Stimulated activated CD8-positive, alpha-beta memory T cell treated with anti-CD3 and anti-CD28 coated beads, Interleukin-12 subunit alpha, Interleukin-12 subunit beta, amount 100 ng/mL, for 4 hours (primary cell): ENCODE results near the gene POGLUT2.
A peak's percentile ranks its signal among the peaks of the same experiment; 100 is the strongest.
"Not testable (repeated sequence)": the region's sequence is repeated elsewhere in the genome, so short reads cannot be mapped to it uniquely, and the experiment has no call there.

Source experiments
- DNase-seq: peaks from one replicate; pipeline ENCODE4 v3.0.0-alpha.2; 2020; ENCODE audit warnings: low read depth

Gene POGLUT2

GRCh38 chr13:102805680-102806079, 6.9 kb upstream of the POGLUT2 start:
- DNase-seq: no peak

DNA sequence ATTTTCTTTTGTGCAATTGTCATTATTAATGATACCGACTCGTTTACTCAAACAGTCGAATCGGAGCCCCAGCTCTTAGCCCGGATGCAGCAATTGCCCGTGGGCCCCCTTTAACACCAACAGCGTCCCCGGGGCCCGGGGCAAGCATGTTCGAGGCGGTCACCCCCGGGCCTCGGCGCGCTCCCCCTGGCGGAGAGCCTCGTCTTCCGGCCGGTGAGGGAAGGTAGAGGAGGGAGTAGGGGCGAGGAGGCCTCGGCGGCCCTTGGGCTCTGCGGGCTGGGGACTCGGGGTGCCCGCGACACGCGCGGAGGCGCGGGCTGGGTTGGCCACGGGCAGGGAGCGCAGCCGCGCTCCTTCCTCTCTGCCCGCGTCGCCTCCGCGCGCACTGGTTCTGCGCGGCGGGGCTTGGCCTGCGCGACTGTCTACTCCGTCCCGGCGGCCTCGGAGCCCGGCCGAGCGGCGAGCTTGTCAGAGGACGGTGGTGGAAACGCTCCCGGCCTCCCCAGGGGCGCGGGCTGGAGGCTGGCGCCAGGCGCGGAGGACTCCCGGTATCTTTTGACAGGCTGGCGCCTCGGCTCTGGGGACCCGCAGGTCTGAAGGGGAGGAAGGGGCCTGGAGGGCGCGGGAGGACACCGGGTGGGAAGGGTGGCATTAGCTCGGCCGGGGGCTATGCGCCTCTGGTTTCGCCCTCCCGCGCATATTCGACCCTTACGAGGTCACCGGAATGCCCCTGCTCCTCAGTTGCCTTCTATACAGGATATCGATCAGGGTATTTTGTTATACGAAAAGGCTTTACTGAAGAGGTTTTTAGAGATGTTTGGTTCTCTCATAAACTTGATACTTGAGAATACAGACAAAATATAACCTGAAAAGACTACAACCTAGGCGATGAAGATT, 1.6 kb upstream of the POGLUT2 start:
- peak; percentile 73 for DNase-seq

DNA sequence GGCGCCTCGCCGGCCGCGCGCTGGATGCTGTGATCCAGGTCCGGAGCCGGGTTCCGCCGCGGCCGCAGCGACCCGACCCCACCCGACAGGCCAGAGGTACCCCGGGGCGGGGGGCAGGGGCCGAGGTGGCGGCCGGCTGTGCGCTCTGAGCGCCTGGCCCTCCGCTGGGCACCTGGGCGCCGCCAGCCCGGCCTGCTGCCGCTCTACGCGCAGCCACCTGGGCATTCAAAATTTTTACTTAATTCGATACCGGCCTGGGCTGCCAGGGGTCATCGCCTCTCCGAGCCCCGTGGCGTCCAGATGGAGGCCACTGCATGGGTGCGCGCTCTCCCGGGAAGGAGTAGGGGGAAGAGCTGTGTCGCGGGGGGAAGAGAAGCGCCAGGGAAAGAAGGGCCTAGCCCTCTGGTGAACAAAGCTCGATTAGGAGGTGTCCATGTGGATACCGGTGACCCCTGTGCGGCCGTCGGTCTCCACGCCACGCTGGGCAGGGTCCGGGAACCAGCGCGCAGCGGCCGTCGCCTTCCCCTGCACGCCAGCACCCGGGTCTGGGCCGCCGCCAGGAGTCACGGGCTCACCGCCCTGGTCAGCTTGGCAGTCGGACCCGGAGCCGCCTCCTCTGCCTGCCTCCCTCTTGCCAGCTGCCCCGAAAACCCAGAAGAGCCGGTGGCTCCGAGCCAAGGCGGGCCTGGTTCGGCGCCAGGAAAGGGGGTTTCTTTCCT, 809 bp upstream of the POGLUT2 start:
- DNase-seq: no peak

DNA sequence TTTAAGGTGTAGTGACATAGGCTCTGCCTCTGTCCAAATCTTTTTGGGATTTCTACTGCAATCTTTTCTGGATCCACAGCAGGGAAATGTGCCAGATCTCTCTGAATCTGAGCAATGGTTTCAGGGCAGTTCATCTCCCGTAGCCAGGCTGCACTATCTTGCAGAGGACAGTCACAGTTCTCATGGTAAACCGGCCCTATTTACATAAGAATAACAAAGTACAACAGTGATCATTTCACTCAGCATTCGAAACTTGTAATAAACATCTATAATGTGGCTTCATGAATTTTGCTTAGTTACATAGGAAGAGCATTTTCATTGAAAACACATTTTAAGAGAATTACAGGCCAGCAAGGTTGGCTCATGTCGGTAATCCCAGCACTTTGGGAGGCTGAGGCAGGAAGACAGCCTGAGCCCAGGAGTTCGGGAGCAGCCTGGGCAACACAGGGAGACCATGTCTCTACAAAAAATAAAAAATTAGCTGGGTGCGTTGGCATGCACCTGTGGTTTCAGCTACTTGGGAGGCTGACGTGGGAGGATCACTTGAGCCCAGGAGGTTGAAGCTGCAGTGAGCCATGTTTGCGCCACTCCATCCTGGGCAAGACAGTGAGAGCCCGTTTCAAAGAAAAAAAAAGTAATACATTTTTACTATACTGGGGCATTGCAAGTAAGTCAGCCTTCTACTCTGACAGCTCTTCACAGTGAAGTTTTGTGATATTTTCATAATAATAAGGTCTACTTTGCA, 5.0 kb downstream of the POGLUT2 start:
- DNase-seq: no peak

DNA sequence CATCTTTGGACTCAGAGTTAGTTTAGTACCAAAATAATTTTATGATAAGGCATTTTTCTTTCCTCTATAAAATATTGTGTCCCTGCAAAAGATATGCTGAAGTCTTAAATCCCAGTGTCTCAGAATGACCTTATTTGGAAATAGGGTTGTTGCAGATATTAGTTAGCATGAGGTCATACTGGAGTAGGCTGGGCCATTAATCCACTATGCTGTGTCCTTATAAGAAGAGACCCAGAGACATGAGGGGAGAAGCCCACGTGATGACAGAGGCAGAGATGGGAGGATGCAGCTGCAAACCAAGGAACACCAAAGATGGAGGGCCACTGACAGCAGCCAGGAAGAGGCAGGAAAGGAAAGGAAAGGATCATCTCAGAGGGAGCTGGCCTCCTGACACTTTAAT, 6.4 kb downstream of the POGLUT2 start:
- no peak for DNase-seq

DNA sequence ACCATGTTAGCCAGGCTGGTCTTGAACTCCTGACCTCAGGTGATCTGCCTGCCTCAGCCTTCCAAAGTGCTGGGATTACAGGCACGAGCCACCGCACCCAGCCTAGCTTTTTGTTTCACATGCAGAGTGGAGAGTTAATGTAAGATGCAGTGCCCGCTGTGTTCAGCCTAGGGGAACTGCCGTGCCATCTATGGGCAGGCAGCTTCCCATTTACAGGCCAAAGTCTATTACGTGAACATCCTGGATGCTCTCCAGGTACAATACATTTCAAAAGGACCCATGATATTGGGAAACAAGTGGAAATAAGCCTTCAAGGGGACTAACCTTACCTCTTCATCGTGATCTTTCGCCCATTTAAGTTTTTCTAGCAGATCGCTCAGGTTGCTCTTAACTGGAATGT, 10.1 kb downstream of the POGLUT2 start:
- no peak for DNase-seq

GRCh38 chr13:102784483-102784882, 14.3 kb downstream of the POGLUT2 start:
- no peak for DNase-seq

GRCh38 chr13:102781591-102781990, 17.2 kb downstream of the POGLUT2 start:
- no peak for DNase-seq

GRCh38 chr13:102780656-102781055, 18.1 kb downstream of the POGLUT2 start:
- DNase-seq: not testable (repeated sequence)

DNA sequence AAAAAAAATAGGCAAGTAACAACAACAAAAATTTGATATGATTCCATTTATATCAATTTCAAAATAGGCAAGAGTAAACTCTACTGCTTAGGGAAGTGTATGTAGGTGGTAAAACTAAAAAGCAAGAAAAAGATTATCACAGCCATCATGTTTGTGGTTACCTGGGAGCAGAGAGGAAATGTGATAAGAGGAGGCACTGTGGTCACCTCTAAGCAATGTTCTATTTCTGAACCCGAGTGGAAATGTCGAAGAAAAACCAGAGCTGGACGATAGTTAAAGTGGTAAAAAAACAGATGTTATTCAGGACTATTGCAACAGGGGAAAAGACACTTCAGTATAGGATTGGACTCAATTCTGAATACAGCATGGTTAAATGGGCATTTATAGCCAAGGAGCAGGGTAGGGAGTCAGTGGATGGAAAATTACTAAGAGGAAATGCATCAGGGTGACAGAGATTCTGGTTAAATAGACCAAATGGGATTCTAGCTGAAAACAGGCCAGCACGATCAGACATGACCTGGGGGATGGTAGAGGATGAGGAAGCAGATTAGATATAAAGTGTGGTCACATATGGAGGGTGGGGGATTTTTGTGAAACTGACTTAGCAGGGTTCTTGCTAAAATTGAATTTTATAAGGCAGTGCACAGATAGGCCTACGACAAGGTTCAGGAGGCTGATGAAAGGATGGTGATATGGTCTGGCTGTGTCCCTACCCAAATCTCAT, 19.2 kb downstream of the POGLUT2 start:
- no peak for DNase-seq

GRCh38 chr13:102777736-102778135, 21.0 kb downstream of the POGLUT2 start:
- no peak for DNase-seq

DNA sequence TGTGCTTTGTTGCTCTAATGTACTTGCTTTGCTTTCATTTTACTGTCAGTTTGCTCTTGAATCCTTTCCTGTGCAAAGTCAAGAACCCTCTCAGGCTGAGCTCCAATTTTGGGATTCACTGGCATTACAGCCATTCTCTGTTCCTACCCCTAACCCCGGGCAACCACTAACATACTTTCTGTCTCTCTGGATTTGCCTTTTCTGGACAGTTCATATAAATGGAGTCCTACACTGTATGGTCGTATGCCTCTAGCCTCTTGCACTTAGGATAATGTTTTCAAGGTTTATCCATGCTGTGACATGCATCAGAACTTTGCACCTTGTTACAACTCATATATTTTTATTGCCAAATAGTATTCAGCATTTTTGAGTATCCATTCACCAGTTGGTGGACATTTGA, 22.5 kb downstream of the POGLUT2 start:
- DNase-seq: no peak

DNA sequence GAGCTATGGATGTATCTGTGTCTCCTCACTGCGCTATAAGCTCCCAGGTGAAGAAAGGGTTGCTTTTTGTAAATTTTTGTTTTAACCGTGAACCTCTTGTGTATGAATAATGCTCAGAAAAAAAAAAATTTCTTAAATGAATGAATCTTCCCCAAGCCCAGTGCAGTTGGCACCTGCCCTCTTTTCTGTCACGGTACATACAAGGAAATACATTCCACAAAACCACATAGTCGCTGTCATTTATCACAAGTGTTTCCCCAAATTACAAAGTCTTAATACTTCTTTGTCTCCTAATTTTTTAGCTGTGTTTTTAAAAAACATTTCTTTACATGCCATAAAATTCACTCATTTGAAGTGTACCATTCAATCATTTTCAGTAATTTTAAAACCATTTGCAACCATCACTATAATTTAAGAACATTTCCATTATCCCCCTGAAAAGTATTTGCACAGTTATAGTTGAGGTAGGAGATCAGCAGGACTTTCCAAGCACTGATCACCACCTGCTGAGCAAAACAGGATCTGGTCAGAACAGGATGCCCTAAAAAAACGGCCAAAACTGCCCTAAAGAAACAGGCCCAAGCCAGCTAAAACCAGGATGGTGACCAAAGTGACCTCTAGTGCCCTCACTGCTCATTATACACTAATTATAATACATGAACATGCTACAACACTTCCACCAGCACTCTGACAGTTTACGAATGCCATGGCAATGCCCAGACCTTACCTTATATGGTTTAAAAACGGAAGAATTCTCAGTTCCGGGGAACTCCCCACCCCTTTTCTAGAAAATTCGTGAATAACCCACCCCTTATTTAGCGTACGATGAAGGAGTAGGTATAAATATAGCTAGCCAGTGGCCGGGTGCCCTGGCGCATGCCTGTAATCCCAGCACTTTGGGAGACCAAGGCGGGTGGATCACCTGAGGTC, 23.9 kb downstream of the POGLUT2 start:
- DNase-seq: no peak

GRCh38 chr13:102774214-102774568, 24.6 kb downstream of the POGLUT2 start:
- no peak for DNase-seq

GRCh38 chr13:102773441-102774213, 25.1 kb downstream of the POGLUT2 start, which contains the start of gene TEX30:
Gene TEX30, minus strand, starts transcription at chr13:102773786. Its CDS starts 3,760 bp downstream, at chr13:102770026.
- DNase-seq: peak; percentile 84

- DNase-seq: no peak
Observed at GRCh38 chr13:102772042-102772425, 26.7 kb downstream of the POGLUT2 start.

- DNase-seq: no peak
Observed at GRCh38 chr13:102771298-102772041, 27.3 kb downstream of the POGLUT2 start.

- DNase-seq: no peak
Observed at GRCh38 chr13:102770435-102770834, 28.3 kb downstream of the POGLUT2 start.

- no peak for DNase-seq
Observed at GRCh38 chr13:102769679-102770078, 29.1 kb downstream of the POGLUT2 start.
